Loucy (cell line): ENCODE data around the gene SLC13A4.

Source experiments
- H2AFZ ChIP-seq: fragments of 200-600 bp; sonication (generic); 2 replicates; pipeline ENCODE4 v1.6.0; 2016; ENCODE audit warnings: antibody characterized with exemption, mild to moderate bottlenecking, low read length, moderate library complexity
- H3F3A ChIP-seq: fragments of 200-600 bp; 2 replicates; pipeline ENCODE4 v1.6.0; 2016; ENCODE audit warnings: antibody characterized with exemption, low read depth, mild to moderate bottlenecking
- H3K27me3 ChIP-seq: fragments of 200-600 bp; sonication (generic); 2 replicates; pipeline ENCODE4 v1.6.1; 2014; ENCODE audit warnings: low read length, mild to moderate bottlenecking; ENCODE audit not compliant: insufficient read depth, poor library complexity, severe bottlenecking
- H3K36me3 ChIP-seq: fragments of 200-600 bp; sonication (generic); 2 replicates; pipeline ENCODE4 v1.6.1; 2016; ENCODE audit warnings: low read length; ENCODE audit not compliant: insufficient read depth
- H3K4me1 ChIP-seq: fragments of 200-600 bp; sonication (generic); 2 replicates; pipeline ENCODE4 v1.5.1; 2014; ENCODE audit warnings: low read length, mild to moderate bottlenecking; ENCODE audit not compliant: insufficient read depth, poor library complexity, severe bottlenecking
- H3K4me2 ChIP-seq: fragments of 200-600 bp; sonication (generic); 2 replicates; pipeline ENCODE4 v1.6.0; 2014; ENCODE audit warnings: antibody characterized with exemption, low read length, low read depth, mild to moderate bottlenecking; ENCODE audit not compliant: poor library complexity, severe bottlenecking
- H3K4me3 ChIP-seq: fragments of 200-600 bp; sonication (generic); 2 replicates; pipeline ENCODE4 v1.5.1; 2014; ENCODE audit warnings: low read length, mild to moderate bottlenecking, mixed read lengths; ENCODE audit not compliant: poor library complexity, severe bottlenecking
- H3K79me2 ChIP-seq: fragments of 200-600 bp; sonication (generic); 2 replicates; pipeline ENCODE4 v1.6.1; 2014; ENCODE audit warnings: low read length; ENCODE audit not compliant: insufficient read depth
- H3K9ac ChIP-seq: fragments of 200-600 bp; sonication (generic); 2 replicates; pipeline ENCODE4 v1.6.0; 2014; ENCODE audit warnings: mild to moderate bottlenecking, low read depth, low read length, moderate library complexity; ENCODE audit not compliant: poor library complexity, severe bottlenecking
- H3K9me2 ChIP-seq: fragments of 200-600 bp; sonication (generic); replicated peaks from 2 replicates; pipeline ENCODE4 v1.6.1; 2016; ENCODE audit warnings: low read depth, low read length, mixed read lengths
- H3K9me3 ChIP-seq: fragments of 200-600 bp; sonication (generic); 2 replicates; pipeline ENCODE4 v1.6.1; 2014; ENCODE audit warnings: mild to moderate bottlenecking, antibody characterized with exemption, low read length, low read depth; ENCODE audit not compliant: insufficient read depth
- H4K20me1 ChIP-seq: fragments of 200-600 bp; sonication (generic); 2 replicates; pipeline ENCODE4 v1.6.0; 2014; ENCODE audit warnings: antibody characterized with exemption, low read length, mild to moderate bottlenecking; ENCODE audit not compliant: insufficient read depth, poor library complexity, severe bottlenecking
- CTCF ChIP-seq: fragments of 200-600 bp; sonication (generic); conservative IDR thresholded peaks from 2 replicates; pipeline ENCODE4 v1.5.1; 2014; ENCODE audit warnings: mild to moderate bottlenecking, antibody characterized with exemption, low read length
- EZH2phosphoT487 ChIP-seq: fragments of 200-600 bp; IDR thresholded peaks from 2 replicates; pipeline ENCODE4 v1.6.1; 2018; ENCODE audit warnings: antibody characterized with exemption, mild to moderate bottlenecking, moderate library complexity, borderline replicate concordance

The SLC13A4 gene

GRCh38 chr7:135753616-135754413 lies 25.8 kb upstream of the SLC13A4 start:
- Histone ChIP-seq H3K4me2 (no peak overlapping the region), H3K9ac (no peak overlapping the region), H3K9me2 (no peaks in the 10 kb centered on the region), H3K4me3 (no peak overlapping the region), H3K27me3 (no peaks in the 10 kb centered on the region), H2AFZ (no peak overlapping the region), H4K20me1 (no peaks in the 10 kb centered on the region), H3K79me2 (no peaks in the 10 kb centered on the region), H3K9me3 (no peaks in the 10 kb centered on the region), H3F3A (no peaks in the 10 kb centered on the region), H3K4me1 (no peaks in the 10 kb centered on the region), H3K36me3 (no peaks in the 10 kb centered on the region)
- TF ChIP-seq EZH2phosphoT487 (no peak), CTCF (no peak)

DNA sequence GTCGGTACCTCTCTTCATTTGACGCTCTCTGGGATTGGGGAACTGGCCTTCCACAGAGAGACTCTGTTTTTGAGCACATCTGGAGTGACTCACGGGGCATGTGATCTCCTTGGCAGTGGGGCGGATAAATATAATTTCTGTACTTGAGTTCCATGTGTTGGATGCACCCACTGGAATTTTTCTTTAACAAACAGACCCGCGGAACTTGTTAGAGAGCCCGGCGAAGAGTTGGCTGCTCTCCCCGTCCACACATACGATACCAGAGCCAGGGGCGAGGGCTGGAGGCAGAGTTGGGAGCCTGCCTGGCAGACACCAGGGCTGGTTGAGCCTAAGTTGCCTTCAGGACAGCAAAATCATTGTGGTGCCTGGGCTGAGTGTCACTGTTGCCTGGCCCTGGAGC lies 20.8 kb upstream of the SLC13A4 start, which contains the start of gene FAM180A:
Gene FAM180A (minus strand): TSS at position 44 of the 400 bp plus-strand sequence. CDS start 233 bp downstream, outside the sequence.
- Histone ChIP-seq H3K9me3 (no peaks in the 10 kb centered on the region), H3F3A (no peaks in the 10 kb centered on the region), H4K20me1 (no peaks in the 10 kb centered on the region), H2AFZ (no peak within 1 kb of the TSS), H3K4me1 (no peaks in the 10 kb centered on the region), H3K36me3 (no peaks in the 10 kb centered on the region), H3K27me3 (no peaks in the 10 kb centered on the region), H3K79me2 (no peaks in the 10 kb centered on the region), H3K9ac (no peak within 1 kb of the TSS), H3K9me2 (no peaks in the 10 kb centered on the region), H3K4me3 (no peak within 1 kb of the TSS), H3K4me2 (no peak within 1 kb of the TSS)
- TF ChIP-seq EZH2phosphoT487 (no peak), CTCF (no peak)

DNA sequence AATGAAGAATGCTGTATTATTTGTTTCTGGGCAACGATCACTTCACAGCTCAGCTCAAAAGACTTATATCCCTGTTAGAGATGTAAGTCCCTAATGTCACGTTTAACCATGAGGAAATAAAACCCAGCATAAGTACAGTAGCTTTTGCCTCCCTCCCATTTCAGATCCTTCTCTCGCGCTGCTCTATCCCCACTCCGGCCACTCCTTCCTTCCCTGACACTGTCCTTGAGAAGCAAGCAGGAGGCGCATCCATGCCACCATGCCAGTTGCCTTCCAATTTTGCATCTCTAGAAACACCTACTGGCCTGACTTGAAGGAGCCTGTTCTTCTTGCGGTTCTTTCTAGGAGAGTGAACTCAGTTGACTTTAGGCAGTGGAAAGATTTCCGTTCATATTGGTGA lies 19.4 kb upstream of the SLC13A4 start:
- no peaks in the 10 kb centered on the region for H4K20me1 ChIP-seq
- TF ChIP-seq EZH2phosphoT487 (no peak), CTCF (no peak)

More for the DNA sequence above, 19.4 kb upstream of the SLC13A4 start:
- Histone ChIP-seq H3K27me3 (no peaks in the 10 kb centered on the region), H3K4me1 (no peaks in the 10 kb centered on the region), H3K4me2 (no peak overlapping the region), H2AFZ (no peak overlapping the region), H3K4me3 (no peak overlapping the region), H3K36me3 (no peaks in the 10 kb centered on the region), H3K9ac (no peak overlapping the region), H3K9me3 (no peaks in the 10 kb centered on the region), H3F3A (no peaks in the 10 kb centered on the region), H3K79me2 (no peaks in the 10 kb centered on the region), H3K9me2 (no peaks in the 10 kb centered on the region)
